Neural progenitor cell (in vitro differentiated cells): ENCODE data around the gene MSRB2.
"Not testable (repeated sequence)": the region's sequence is repeated elsewhere in the genome, so short reads cannot be mapped to it uniquely, and the experiment has no call there.

Source experiments
- CTCF ChIP-seq: fragments of 200-600 bp; sonication (generic); IDR thresholded peaks from 2 replicates; pipeline ENCODE4 v1.5.1; 2017; ENCODE audit warnings: antibody characterized with exemption, mild to moderate bottlenecking
- EZH2 ChIP-seq: fragments of 200-600 bp; sonication (generic); IDR thresholded peaks from 2 replicates; pipeline ENCODE4 v1.6.1; 2017; ENCODE audit warnings: antibody characterized with exemption, mild to moderate bottlenecking, moderate library complexity
- EZH2phosphoT487 ChIP-seq: fragments of 200-600 bp; sonication (generic); IDR thresholded peaks from 2 replicates; pipeline ENCODE4 v1.6.1; 2017; ENCODE audit warnings: antibody characterized with exemption

DNA sequence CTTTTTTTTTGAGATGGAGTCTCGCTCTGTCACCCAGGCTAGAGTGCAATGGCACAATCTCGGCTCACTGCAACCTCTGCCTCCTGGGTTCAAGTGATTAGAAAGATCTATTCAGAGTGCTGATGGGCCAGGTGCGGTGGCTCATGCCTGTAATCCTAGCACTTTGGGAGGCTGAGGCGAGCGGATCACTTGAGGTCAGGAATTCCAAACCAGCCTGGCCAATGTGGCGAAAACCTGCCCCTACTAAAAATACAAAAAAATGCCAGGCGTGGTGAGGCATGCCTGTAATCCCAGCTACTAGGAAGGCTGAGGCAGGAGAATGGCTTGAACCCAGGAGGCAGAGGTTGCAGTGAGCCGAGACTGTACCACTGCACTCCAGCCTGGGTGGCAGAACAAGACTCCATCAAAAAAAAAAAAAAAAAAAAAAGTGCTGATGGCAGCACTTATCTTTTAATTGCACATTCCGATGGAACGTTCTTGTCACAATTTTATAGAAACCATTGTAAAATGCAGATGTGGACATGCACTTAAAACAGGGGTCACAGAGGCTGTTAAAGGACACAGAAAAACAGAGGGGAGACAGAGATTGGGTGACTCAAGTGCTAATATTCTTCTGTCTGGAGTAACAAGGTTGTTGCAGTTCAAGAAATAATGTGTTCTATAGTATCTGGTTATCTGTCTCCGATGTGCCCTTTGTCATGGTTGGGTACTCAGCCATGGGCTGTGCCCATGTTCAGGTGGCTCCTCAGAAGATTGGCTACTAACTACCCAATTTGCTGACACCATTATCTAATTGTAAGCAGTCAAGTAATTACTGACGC, 25.1 kb upstream of the MSRB2 start:
- TF ChIP-seq CTCF, EZH2phosphoT487, EZH2: not testable (repeated sequence)
